ENCODE measurements around the gene CHST8. TPM values are rescaled to one million over a fixed set of nuclear protein-coding genes. Genes with fewer than 3 reads are reported as not detected.

CHST8 gene
- total RNA-seq, 120 experiments from 2014 or later, result 3.0 to 15.5 (median 7.4) TPM

Other genes starting within 250 kb of the CHST8 start
- 10 to 100 TPM; 15.1 to 42.7 (median 26.1) TPM for gene CEBPG, start 248.2 kb upstream of the CHST8 start, total RNA-seq
- 10 to 100 TPM; 35.5 to 84.7 (median 59.0) TPM for gene PEPD, start 100.2 kb upstream of the CHST8 start, total RNA-seq
- gene KCTD15, start 174.9 kb downstream of the CHST8 start, total RNA-seq, result 10 to 100 TPM; 12.3 to 56.4 (median 26.3) TPM